Measurements from ENCODE around the gene FAM180B. TPM values are rescaled to one million over a fixed set of nuclear protein-coding genes. Genes with fewer than 3 reads are reported as not detected.

FAM180B gene
- total RNA-seq, 1 donor from 2014 or later, result not detected

DNA sequence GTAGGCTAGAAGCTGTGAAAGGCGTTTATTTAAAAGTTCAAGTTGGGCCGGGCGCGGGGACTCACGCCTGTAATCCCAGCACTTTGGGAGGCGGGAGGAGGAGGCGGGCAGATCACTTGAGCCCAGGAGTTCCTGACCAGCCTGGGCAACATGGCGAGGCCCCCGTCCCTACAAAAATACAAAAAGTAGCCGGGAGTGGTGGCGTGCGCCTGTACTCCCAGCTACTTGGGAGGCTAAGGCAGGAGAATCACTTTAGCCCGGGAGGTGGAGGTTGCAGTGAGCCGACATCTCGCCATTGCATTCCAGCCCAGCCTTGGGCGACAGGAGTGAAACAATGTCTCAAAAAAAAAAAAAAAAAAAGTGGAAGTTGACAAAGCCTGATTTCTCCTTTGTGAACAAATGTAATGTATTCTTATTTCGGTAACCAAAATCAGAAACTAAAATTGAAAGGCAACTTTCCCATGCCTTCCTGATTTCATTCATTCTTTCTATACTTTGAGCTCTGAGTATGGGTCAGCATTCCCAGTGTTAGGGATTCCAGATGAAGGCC lies 20.3 kb upstream of the FAM180B start:
- no peak for DNase-seq (ENCODE audit: low spot score)
- ATAC-seq, result peak; percentile 51

DNA sequence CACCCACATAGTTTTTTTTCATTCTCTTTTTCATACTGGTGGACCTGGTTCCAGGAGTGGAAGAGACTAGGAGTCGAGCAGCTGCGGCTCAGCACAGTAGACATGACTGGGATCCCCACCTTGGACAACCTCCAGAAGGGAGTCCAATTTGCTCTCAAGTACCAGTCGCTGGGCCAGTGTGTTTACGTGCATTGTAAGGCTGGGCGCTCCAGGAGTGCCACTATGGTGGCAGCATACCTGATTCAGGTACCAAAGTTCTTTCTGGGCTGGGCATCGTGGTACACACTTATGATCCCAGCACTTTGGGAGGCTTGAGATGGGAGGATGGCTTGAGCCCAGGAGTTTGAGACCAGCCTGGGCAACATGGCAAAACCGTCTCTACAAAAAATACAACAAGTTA lies 16.8 kb upstream of the FAM180B start:
- DNase-seq (ENCODE audit: low spot score) (no peak), ATAC-seq (no peak)

DNA sequence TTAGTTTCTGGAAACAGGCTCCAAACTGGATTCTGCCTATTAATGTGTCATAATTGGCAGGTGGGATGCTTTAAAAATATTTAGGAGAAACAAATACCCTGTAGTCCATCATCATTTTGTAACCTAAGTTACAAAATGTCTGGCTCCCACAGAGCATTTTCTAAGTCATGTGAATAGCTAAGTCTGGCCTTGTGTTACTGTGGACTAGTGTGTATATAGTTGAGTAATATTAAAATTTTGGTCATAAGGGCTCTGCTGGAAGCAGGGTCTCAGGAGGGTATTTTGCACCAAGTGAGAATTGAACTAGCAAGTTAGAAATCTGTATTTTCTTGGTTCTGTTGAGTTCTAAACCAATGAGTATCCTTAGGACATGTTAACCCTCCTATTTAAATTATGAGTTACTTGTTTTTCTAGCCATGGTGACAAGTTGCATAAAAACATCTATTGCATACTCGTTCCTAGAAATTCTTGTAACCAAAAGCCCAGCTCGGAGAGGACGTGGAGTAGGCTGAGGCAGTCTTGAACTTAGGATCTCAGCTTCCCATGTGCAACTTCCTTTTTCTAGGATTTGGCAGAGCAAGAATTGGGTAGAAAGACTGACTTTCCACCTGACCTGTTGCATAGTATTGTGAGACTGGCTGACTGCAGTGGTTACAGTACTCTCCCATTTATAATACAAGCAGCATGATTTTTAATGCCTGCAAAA lies 15.7 kb upstream of the FAM180B start:
- ATAC-seq, result no peak
- DNase-seq (ENCODE audit: low spot score), result no peak

DNA sequence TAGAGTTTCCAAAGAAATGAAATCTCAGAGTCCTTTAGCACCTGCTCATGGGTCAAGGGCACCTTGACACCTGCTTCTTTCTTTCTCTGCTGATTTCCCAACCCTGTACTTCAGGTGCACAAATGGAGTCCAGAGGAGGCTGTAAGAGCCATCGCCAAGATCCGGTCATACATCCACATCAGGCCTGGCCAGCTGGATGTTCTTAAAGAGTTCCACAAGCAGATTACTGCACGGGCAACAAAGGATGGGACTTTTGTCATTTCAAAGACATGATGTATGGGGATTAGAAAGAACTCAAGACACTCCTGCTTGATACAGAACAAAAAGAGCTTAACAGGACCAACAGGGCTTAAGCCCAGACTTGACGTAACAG lies 15.1 kb upstream of the FAM180B start:
- DNase-seq (ENCODE audit: low spot score) (no peak), ATAC-seq (no peak)

DNA sequence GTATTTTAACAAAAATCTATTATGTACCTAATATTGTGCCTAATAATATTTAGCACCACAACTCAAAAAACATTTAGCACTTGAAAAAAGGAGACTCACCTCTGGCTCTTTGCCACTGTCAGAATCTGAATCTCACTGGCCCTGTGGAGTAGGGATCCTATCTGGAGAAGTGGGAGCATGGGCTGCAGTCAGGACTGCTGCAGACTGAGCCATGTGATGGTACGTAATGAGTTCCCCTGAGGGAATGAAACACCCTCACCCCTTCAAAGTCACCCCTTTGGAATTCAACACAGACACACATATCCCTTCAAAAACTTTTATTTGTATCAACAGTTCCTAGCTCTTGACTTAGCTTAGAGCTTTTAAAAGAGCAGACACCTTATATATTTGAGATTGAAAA lies 14.6 kb upstream of the FAM180B start:
- ATAC-seq (no peak), DNase-seq (ENCODE audit: low spot score) (no peak)

DNA sequence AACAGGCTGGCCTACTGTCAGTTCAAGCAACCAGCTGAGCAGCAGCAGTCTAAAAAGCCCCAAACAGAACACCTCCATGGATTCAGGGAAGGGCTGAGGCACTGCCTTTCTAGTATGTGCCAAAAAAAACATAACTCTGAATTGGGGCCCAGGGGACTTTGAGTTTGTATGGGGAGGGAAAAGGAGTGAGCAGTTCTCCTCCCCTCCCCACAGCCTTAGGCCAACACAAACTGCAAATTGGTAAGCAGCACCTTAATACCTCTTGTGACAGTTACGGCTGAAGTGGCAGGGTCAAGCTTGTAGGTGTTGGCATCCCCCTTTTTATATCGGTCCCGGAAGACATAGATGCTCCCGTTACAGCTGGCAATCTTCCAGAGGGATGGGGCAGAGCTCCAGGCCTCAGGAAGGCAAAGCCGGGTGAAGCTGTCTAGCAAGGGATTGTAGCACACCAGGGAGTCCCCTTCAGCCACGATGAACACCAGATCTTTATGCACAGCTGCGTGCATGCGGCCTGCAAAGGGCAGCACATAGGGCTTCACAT lies 13.7 kb upstream of the FAM180B start:
- peak; percentile 91 for ATAC-seq

DNA sequence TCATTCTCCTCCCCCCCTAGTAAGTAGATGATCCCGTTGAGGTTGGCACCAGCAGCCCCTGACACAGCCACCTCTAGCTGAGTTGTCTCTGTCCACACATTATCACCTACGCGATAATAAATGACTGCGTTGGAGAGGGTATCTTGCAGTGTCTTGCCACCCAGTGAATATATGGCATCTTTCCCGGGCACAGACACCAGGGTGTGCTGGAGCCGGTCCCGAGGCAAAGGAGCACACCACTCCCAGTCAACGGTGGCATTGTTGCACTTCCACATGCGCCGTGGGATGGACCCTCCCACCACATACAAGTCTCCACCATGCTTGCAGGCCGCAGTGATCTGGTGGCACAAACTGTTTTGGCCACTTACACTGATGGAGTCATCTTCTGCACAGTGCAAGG lies 13.2 kb upstream of the FAM180B start:
- DNase-seq (ENCODE audit: low spot score), result peak; percentile 60

More for the DNA sequence above, 13.7 kb upstream of the FAM180B start:
- peak; percentile 72 for DNase-seq (ENCODE audit: low spot score)

DNA sequence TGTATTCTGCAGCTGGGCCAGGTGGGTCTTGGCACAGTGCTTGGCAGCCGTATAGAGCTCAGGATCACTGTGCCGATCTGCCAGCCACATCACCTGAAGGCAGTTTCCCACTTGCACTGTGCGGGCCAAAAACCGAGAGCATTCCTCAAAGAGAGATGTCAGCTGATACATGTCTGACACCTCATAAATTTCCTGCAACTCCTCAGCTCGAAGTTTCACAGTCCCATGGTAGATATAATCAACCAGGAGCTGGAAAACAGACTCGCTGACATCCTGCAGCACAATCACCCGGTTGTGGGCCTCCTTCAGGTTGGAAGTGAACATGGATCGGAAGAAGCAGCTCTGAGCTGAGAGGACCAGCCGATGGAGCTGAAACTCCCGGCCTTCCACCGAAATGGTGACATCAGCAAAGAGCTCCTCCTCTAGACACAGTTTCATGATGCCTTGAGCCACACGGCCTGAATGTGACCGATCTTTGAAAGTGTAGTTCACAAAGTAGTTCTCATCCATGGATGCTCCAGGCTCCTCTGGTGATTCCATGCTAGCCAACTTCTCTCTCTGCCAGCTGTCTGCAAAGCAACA lies 8.9 kb upstream of the FAM180B start:
- DNase-seq (ENCODE audit: low spot score) (no peak), ATAC-seq (no peak)

More for the DNA sequence above, 13.2 kb upstream of the FAM180B start:
- ATAC-seq, result peak; percentile 73

DNA sequence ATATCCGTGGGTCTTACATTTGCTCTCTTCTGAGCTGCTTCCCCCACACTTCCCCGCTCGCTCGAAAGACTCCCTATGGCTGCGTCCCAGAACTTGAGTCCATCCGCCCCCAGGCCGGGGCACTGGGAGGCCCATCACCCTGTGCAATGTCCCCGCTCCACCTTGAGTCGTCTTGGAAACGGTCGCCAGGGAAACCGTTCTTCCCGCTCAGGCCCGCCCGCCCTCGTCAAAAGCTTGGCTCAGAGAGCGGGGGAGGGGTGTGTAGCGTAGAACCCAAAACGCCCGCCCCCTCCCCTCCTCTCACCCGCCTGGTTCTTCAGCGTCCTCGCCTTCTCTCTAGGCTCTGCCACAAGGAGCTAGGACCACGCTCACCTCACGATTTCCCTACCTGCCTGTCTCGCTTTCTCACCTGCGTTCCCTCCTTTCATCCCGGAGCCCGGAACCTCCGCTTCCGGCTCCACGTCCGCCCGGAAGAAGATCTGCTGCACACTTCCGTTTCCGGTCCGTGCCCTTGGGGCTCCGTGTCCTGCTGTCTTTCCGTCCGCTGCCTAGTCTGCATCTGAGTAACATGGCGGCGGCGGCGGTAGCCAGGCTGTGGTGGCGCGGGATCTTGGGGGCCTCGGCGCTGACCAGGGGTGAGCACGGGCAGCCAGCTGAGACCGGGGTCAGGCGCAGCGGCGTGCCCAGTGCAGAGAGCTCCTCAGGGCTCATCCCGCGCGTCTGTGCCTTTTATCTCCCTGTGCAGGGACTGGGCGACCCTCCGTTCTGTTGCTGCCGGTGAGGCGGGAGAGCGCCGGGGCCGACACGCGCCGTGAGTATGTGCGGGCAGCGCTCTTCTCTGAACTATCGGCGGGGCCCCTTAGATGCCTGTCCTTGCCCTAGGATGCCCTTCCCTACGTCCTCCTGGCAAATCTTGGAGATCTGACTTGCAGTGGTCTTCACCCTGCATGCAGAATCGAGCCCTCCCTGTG lies 7.7 kb upstream of the FAM180B start, which contains the start of the genes KBTBD4 and NDUFS3:
TSS of gene KBTBD4 (minus strand) at position 447 of the 971 bp plus-strand sequence. CDS start at position 428, 19 bp downstream.
TSS of gene NDUFS3 (plus strand) at position 551 of the 971 bp plus-strand sequence. CDS start at position 569, 18 bp downstream.
- ATAC-seq (peak; percentile 96), DNase-seq (ENCODE audit: low spot score) (peak; percentile 90)

DNA sequence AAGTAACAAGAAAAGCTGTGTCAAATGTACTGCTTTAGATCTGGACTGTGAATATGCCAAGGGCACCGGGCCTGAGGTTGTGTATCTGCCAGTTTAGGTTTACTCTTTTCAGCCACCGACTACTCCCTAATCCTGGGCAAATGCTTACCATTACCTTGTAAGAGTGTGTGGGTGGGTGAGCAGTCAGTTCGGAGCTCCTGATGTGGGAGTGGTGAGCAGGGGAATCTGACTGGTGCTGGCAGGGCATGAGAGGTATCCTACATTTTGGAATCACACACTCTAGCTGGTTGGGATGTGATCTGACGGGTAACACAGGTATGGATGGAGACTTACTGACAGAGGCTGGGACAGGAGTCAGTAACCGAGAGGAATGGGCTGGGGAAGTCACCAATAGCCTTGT lies 2.6 kb upstream of the FAM180B start:
- DNase-seq (ENCODE audit: low spot score), result no peak
- ATAC-seq, result no peak

DNA sequence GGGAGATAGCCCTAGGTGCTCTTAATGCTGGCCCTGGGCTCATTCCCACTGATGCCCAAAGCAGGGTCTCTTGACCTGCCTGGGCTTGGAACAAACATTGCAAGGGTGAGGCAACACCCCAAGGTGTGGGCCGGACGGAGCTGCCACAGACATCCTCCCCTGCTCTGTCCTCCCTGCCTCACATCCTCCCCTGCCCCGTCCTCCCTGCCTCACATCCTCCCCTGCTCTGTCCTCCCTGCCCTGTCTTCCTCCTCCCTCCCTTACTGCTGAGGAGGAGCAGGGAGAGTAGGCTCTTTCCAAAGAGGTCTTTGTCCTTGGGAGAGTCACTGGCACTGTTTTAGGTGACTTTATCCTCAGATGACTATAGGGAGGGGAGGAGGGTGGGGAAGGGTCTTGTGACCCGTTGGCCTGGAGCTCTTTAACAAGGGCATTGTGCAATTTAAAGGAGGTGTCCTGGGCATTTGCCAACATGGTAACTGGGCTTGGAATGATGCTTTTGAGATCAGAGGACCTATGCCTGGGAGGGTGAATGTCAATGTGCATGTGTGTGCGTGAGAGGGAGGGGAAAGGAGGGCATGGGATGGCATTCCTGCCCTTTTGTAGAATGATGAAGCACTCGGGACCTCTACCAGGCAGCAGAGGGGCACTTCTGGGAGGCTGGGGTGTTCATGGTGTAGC lies 700 bp downstream of the FAM180B start:
- peak; percentile 47 for ATAC-seq
- DNase-seq (ENCODE audit: low spot score), result no peak

DNA sequence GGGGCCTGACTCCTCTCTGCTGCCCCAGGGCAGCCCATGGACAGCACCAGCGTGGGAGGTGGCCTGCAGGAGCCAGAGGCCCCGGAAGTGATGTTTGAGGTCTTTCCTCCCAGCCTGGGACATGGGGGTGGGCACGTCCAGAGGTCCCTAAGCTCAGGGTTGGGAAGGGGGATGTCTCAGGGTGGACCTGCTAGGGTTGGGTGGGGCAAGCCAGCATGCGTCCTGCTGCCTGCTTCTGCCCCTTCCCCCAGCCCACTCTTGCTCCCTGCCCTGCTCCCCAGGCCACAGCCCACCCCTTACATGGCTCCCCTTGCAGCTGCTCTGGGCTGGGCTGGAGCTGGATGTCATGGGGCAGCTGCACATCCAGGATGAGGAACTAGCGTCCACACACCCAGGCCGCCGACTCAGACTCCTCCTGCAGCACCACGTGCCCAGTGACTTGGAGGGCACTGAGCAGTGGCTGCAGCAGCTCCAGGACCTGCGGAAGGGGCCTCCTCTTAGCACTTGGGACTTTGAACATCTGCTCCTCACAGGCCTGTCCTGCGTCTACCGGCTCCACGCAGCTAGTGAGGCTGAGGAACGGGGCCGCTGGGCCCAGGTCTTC lies 1.3 kb downstream of the FAM180B start:
- ATAC-seq, result peak; percentile 45
- DNase-seq (ENCODE audit: low spot score), result no peak

DNA sequence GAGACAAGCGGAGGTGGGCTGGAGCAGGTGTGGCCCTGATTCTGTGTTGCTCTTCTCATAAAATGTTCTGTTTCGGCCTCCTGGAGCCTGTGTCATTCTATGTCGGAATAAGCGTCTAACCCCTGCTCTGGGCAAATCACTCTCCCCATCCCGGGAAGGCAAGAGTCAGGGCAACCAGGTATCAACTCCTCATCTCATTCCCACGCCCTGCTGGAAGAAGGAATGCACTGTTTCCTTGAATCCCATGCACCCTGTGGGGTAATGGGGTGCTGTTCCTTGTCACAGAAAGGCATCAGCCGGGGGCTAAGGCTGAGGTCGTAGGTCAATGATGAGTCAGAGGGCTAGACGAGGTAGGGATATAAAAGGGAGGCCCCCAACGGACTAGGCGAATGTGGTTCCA lies 2.6 kb downstream of the FAM180B start:
- DNase-seq (ENCODE audit: low spot score), result no peak
- no peak for ATAC-seq

DNA sequence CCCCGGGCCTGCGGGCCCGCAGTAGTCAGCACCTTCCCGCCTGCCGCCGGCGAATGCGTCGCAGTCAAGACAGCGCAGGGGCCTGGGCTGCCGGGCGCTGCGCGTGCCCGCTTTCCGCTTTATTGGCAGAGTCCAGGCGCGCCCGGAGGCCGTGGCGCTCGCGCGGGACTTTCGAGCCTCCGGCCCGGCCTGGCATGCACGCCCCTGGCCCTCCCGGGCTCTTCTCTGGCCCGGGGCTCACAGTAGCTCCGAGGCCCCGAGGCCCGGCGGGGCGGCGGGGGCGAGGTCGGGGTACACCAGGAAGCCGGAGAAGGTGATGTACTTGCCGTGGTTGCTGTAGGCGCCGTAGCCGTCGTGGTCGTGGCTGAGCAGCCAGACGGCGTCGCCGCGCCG lies 3.1 kb downstream of the FAM180B start:
- no peak for DNase-seq (ENCODE audit: low spot score)
- no peak for ATAC-seq

DNA sequence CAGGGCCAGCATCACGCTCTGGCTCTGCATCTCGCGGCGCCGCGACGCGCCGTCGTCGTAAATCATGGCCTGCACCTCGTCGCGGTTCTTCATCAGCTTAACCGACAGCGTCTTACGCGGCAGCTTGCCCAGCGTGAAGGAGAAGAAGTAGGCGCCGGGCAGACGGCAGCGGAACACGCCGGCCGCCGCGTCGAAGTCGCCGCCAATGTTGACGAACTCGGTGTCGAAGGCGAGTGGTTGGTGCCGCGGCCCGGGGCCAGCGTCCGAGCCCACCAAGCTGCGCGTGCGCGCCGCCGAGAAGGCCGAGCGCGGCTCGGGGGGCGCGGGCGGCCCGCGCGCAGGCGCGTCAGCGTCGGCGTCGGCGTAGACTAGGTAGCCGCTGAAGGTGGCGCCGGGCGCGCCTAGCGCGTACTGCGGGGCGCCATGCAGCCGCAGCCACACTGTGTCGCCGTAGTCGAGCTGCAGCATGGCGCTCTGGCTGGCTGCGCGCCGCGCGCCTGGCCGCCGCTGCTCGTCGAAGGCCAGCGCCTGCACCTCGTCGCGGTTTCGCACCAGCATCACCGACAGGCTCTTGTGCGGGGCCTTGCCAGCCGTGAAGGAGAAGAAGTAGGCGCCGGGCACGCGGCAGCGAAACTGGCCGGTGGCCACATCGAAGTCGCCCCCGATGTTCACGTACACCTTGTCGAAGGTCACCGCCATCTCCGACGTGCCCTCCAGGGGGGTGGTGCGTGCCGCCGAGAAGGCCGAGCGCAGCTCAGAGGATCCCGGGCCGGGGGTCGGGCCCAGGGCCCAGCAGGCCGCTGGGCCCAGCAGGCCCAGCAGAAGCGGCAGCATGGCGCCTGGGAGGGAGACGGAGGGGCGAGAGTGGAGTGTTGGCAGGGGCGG lies 3.7 kb downstream of the FAM180B start:
- DNase-seq (ENCODE audit: low spot score) (no peak), ATAC-seq (no peak)

DNA sequence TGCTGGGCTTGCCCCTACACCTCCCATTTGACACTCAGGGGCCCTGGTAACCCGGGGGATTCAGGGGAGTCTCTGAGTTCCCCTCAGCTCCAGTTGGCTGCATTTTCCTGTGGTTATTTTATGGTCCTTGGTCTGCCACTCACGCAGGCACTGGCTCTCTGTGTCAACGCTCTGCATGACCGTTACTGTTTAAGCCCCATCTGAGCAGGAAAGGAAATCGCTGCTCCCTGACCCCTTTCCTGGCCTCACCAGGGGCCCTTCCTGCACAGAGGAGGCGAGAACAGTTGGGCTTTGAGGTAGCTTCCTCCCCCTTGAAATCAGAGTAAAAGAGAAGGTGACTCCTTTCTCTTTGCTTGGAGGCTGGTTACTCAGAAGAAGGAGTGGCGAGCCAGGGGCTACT lies 5.3 kb downstream of the FAM180B start:
- DNase-seq (ENCODE audit: low spot score) (no peak), ATAC-seq (no peak)

DNA sequence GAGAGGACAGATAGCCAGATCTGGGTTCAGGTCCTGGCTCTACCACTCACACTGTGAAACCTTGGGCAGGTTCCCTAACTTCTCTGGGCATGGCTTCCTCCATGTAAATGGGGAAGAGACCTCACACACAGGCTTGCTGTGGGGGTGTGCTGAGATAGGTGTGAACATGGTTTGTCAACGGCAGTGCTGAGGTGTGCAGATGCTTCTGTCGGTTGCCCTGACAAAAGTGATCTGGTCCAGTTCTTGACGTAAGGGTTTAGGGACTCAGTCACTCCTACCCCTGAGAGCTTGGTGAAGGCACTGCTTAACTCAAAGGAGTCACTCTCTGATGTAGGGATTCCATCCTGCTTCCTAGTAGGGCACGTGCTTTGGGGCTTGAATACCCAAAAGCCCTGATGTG lies 5.8 kb downstream of the FAM180B start:
- ATAC-seq, result no peak

DNA sequence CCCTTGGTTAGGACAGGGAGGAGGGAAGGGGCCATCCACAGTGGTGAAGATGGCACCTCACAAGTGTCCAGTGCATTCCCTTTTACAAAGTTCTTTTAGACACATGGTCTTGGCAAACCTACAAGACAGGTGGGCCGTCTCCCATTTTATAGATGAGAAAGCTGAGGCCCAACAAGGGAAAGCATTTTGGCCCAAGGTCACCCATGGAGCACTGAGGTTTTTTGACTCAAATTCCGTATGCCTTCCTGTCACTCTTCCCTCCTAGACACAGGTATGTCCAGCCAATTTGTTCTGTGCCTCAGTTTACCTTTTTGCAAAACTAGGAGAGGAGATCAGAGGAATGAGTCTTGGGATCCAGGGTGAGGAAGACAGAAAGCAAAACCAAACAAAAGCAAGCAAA lies 6.5 kb downstream of the FAM180B start:
- DNase-seq (ENCODE audit: low spot score), result no peak
- no peak for ATAC-seq

More for the DNA sequence above, 5.8 kb downstream of the FAM180B start:
- no peak for DNase-seq (ENCODE audit: low spot score)

DNA sequence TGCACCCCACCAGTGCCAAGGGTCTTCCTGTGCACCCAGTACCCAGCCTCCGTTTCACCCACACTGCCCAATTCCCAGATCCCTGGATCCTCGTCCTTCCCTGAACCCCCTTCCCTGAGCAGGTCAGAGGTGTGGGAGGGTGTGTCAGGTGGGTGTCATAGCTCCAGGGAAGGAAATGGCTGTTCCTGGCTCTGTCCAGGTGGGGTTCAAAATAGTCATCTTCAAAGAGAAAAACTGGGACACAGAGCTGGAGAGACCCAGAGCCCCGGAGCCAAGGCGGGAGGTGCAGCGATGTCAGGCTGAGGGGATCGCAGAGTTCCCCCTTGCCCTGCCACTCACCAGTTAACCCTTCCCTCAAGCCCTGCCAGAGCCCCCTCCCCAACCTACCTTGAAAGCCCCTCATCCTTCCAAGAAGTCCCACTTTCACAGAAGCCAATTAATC lies 7.0 kb downstream of the FAM180B start:
- ATAC-seq (no peak), DNase-seq (ENCODE audit: low spot score) (no peak)
